ENCODE data around the gene FEZ2.
A peak's percentile ranks its signal among the peaks of the same experiment; 100 is the strongest.

The FEZ2 gene

GRCh38 chr2:36541891-36542595, 55.9 kb downstream of the FEZ2 start:
- H3K27me3 Mint-ChIP-seq, result no peaks in the 10 kb centered on the region
- no peak overlapping the region for H3K27ac Mint-ChIP-seq
- ATAC-seq (ENCODE audit: low read depth), result no peak

GRCh38 chr2:36540986-36541754, 56.8 kb downstream of the FEZ2 start:
- Mint-ChIP-seq H3K9me3 (no peaks in the 10 kb centered on the region), H3K27me3 (no peaks in the 10 kb centered on the region), H3K27ac (no peak overlapping the region), H3K4me1 (no peaks in the 10 kb centered on the region), H3K36me3 (peaks cover 2% of the 10 kb centered on the region), H3K4me3 (no peak overlapping the region)
- no peak for DNase-seq (ENCODE audit: low spot score in 2 of 2)
- no peak for ATAC-seq (ENCODE audit: low read depth)

More at GRCh38 chr2:36541891-36542595, 55.9 kb downstream of the FEZ2 start:
- H3K4me3 Mint-ChIP-seq, result no peak overlapping the region
- DNase-seq (ENCODE audit: low spot score in 2 of 2), result no peak
- no peaks in the 10 kb centered on the region for H3K4me1 Mint-ChIP-seq
- no peaks in the 10 kb centered on the region for H3K9me3 Mint-ChIP-seq
- peaks cover 2% of the 10 kb centered on the region for H3K36me3 Mint-ChIP-seq

- H3K36me3 Mint-ChIP-seq, result no peaks in the 10 kb centered on the region
- no peak for ATAC-seq (ENCODE audit: low read depth)
- no peaks in the 10 kb centered on the region for H3K4me1 Mint-ChIP-seq
- no peak overlapping the region for H3K4me3 Mint-ChIP-seq
- DNase-seq (ENCODE audit: low spot score in 2 of 2), result no peak
- H3K9me3 Mint-ChIP-seq, result peaks cover 1% of the 10 kb centered on the region
- H3K27ac Mint-ChIP-seq, result no peak overlapping the region
- no peaks in the 10 kb centered on the region for H3K27me3 Mint-ChIP-seq
These were observed 58.3 kb downstream of the FEZ2 start for GRCh38 chr2:36539631-36540030.

- Mint-ChIP-seq H3K9me3 (peaks cover 5% of the 10 kb centered on the region), H3K36me3 (no peaks in the 10 kb centered on the region), H3K27ac (no peak overlapping the region), H3K27me3 (no peaks in the 10 kb centered on the region), H3K4me3 (no peak overlapping the region), H3K4me1 (peaks cover 3% of the 10 kb centered on the region)
- DNase-seq (ENCODE audit: low spot score in 2 of 2), result no peak
- ATAC-seq (ENCODE audit: low read depth), result no peak
These were observed 59.6 kb downstream of the FEZ2 start for GRCh38 chr2:36538335-36538734.

- Mint-ChIP-seq H3K36me3 (no peaks in the 10 kb centered on the region), H3K4me3 (no peak overlapping the region), H3K9me3 (peaks cover 5% of the 10 kb centered on the region), H3K27me3 (no peaks in the 10 kb centered on the region), H3K27ac (no peak overlapping the region), H3K4me1 (peaks cover 3% of the 10 kb centered on the region)
- ATAC-seq (ENCODE audit: low read depth) (no peak), DNase-seq (ENCODE audit: low spot score in 2 of 2) (no peak)
These were observed 61.2 kb downstream of the FEZ2 start for GRCh38 chr2:36536776-36537175.

GRCh38 chr2:36535099-36535498, 62.9 kb downstream of the FEZ2 start:
- no peaks in the 10 kb centered on the region for H3K36me3 Mint-ChIP-seq
- H3K27me3 Mint-ChIP-seq, result no peaks in the 10 kb centered on the region
- no peak overlapping the region for H3K4me3 Mint-ChIP-seq
- peaks cover 11% of the 10 kb centered on the region for H3K4me1 Mint-ChIP-seq
- H3K9me3 Mint-ChIP-seq, result peaks cover 5% of the 10 kb centered on the region
- ATAC-seq (ENCODE audit: low read depth), result no peak
- H3K27ac Mint-ChIP-seq, result no peak overlapping the region
- no peak for DNase-seq (ENCODE audit: low spot score in 2 of 2)

GRCh38 chr2:36534275-36534799, 63.6 kb downstream of the FEZ2 start:
- Mint-ChIP-seq H3K4me3 (no peak overlapping the region), H3K36me3 (no peaks in the 10 kb centered on the region), H3K27me3 (no peaks in the 10 kb centered on the region), H3K4me1 (peaks cover 12% of the 10 kb centered on the region), H3K9me3 (peaks cover 5% of the 10 kb centered on the region), H3K27ac (peak overlapping the region; percentile 43)
- ATAC-seq (ENCODE audit: low read depth) (no peak), DNase-seq (ENCODE audit: low spot score in 2 of 2) (no peak)

- peaks cover 5% of the 10 kb centered on the region for H3K9me3 Mint-ChIP-seq
- no peak overlapping the region for H3K4me3 Mint-ChIP-seq
- H3K4me1 Mint-ChIP-seq, result peaks cover 12% of the 10 kb centered on the region
- H3K36me3 Mint-ChIP-seq, result no peaks in the 10 kb centered on the region
- DNase-seq (ENCODE audit: low spot score in 2 of 2) (no peak), ATAC-seq (ENCODE audit: low read depth) (peak; percentile 19)
- H3K27me3 Mint-ChIP-seq, result no peaks in the 10 kb centered on the region
- H3K27ac Mint-ChIP-seq, result no peak overlapping the region
These were observed 67.0 kb downstream of the FEZ2 start for GRCh38 chr2:36530983-36531354.

GRCh38 chr2:36530178-36530982, 67.6 kb downstream of the FEZ2 start:
- no peak for DNase-seq (ENCODE audit: low spot score in 2 of 2)
- peaks cover 5% of the 10 kb centered on the region for H3K9me3 Mint-ChIP-seq
- H3K36me3 Mint-ChIP-seq, result peaks cover 1% of the 10 kb centered on the region
- H3K27ac Mint-ChIP-seq, result no peak overlapping the region
- no peak overlapping the region for H3K4me3 Mint-ChIP-seq
- H3K4me1 Mint-ChIP-seq, result peaks cover 12% of the 10 kb centered on the region
- peak; percentile 88 for ATAC-seq (ENCODE audit: low read depth)
- H3K27me3 Mint-ChIP-seq, result no peaks in the 10 kb centered on the region

- peaks cover 10% of the 10 kb centered on the region for H3K4me1 Mint-ChIP-seq
- peaks cover 1% of the 10 kb centered on the region for H3K36me3 Mint-ChIP-seq
These were observed 69.1 kb downstream of the FEZ2 start for GRCh38 chr2:36528766-36529392.

GRCh38 chr2:36528274-36528673, 69.7 kb downstream of the FEZ2 start:
- Mint-ChIP-seq H3K36me3 (peaks cover 1% of the 10 kb centered on the region), H3K27ac (no peak overlapping the region), H3K4me3 (no peak overlapping the region), H3K27me3 (no peaks in the 10 kb centered on the region), H3K4me1 (peaks cover 10% of the 10 kb centered on the region), H3K9me3 (no peaks in the 10 kb centered on the region)
- DNase-seq (ENCODE audit: low spot score in 2 of 2), result no peak
- no peak for ATAC-seq (ENCODE audit: low read depth)

More at GRCh38 chr2:36528766-36529392, 69.1 kb downstream of the FEZ2 start:
- no peaks in the 10 kb centered on the region for H3K27me3 Mint-ChIP-seq
- DNase-seq (ENCODE audit: low spot score in 2 of 2), result no peak
- H3K4me3 Mint-ChIP-seq, result no peak overlapping the region
- H3K9me3 Mint-ChIP-seq, result peaks cover 2% of the 10 kb centered on the region
- ATAC-seq (ENCODE audit: low read depth), result no peak
- no peak overlapping the region for H3K27ac Mint-ChIP-seq

- Mint-ChIP-seq H3K4me1 (peaks cover 10% of the 10 kb centered on the region), H3K27ac (no peak overlapping the region)
These were observed 71.7 kb downstream of the FEZ2 start for GRCh38 chr2:36526226-36526625.

GRCh38 chr2:36525245-36525644, 72.7 kb downstream of the FEZ2 start:
- H3K9me3 Mint-ChIP-seq, result no peaks in the 10 kb centered on the region
- H3K27ac Mint-ChIP-seq, result no peak overlapping the region
- no peak for ATAC-seq (ENCODE audit: low read depth)
- peaks cover 3% of the 10 kb centered on the region for H3K4me1 Mint-ChIP-seq
- peaks cover 1% of the 10 kb centered on the region for H3K36me3 Mint-ChIP-seq
- H3K27me3 Mint-ChIP-seq, result no peaks in the 10 kb centered on the region
- DNase-seq (ENCODE audit: low spot score in 2 of 2), result no peak
- H3K4me3 Mint-ChIP-seq, result no peak overlapping the region

More at GRCh38 chr2:36526226-36526625, 71.7 kb downstream of the FEZ2 start:
- peaks cover 1% of the 10 kb centered on the region for H3K36me3 Mint-ChIP-seq
- no peak for DNase-seq (ENCODE audit: low spot score in 2 of 2)
- H3K9me3 Mint-ChIP-seq, result no peaks in the 10 kb centered on the region
- no peak for ATAC-seq (ENCODE audit: low read depth)
- no peaks in the 10 kb centered on the region for H3K27me3 Mint-ChIP-seq
- H3K4me3 Mint-ChIP-seq, result no peak overlapping the region
